GM19328 (cell line): Measurements from ENCODE around the gene SLC39A10.
"Not testable (repeated sequence)": the region's sequence is repeated elsewhere in the genome, so short reads cannot be mapped to it uniquely, and the experiment has no call there.

Experiments
- ATAC-seq: cut with Tn5 transposase; IDR thresholded peaks from one replicate; pipeline ENCODE4 v1.9.1; 2021; ENCODE audit warnings: mild to moderate bottlenecking, moderate library complexity; ENCODE audit not compliant: unreplicated experiment

The SLC39A10 gene

GRCh38 chr2:195642679-195643068, 14.4 kb upstream of the SLC39A10 start:
- no peak for ATAC-seq

GRCh38 chr2:195644708-195645107, 12.3 kb upstream of the SLC39A10 start:
- ATAC-seq = not testable (repeated sequence)

GRCh38 chr2:195645413-195645812, 11.6 kb upstream of the SLC39A10 start:
- ATAC-seq = no peak

GRCh38 chr2:195646424-195646823, 10.6 kb upstream of the SLC39A10 start:
- no peak for ATAC-seq

GRCh38 chr2:195647302-195647701, 9.7 kb upstream of the SLC39A10 start:
- ATAC-seq = no peak

GRCh38 chr2:195648370-195648769, 8.7 kb upstream of the SLC39A10 start:
- ATAC-seq = not testable (repeated sequence)

GRCh38 chr2:195648787-195649186, 8.2 kb upstream of the SLC39A10 start:
- no peak for ATAC-seq

- ATAC-seq = no peak
These were observed 7.3 kb upstream of the SLC39A10 start for GRCh38 chr2:195649629-195650190.

GRCh38 chr2:195651046-195651445, 6.0 kb upstream of the SLC39A10 start:
- ATAC-seq = no peak

GRCh38 chr2:195652911-195653310, 4.1 kb upstream of the SLC39A10 start:
- ATAC-seq = no peak

- ATAC-seq = peak; percentile 27
These were observed 716 bp upstream of the SLC39A10 start for GRCh38 chr2:195656161-195656858.

GRCh38 chr2:195657634-195658540, 861 bp downstream of the SLC39A10 start:
- peak; percentile 25 for ATAC-seq

- ATAC-seq = no peak
These were observed 1.5 kb downstream of the SLC39A10 start for GRCh38 chr2:195658541-195658890.

GRCh38 chr2:195659114-195659513, 2.1 kb downstream of the SLC39A10 start:
- ATAC-seq = no peak

- ATAC-seq = no peak
These were observed 3.2 kb downstream of the SLC39A10 start for GRCh38 chr2:195659982-195660890.

GRCh38 chr2:195662138-195662537, 5.1 kb downstream of the SLC39A10 start:
- no peak for ATAC-seq

GRCh38 chr2:195663007-195663406, 6.0 kb downstream of the SLC39A10 start:
- no peak for ATAC-seq

GRCh38 chr2:195664528-195664927, 7.5 kb downstream of the SLC39A10 start:
- no peak for ATAC-seq

- not testable (repeated sequence) for ATAC-seq
These were observed 8.1 kb downstream of the SLC39A10 start for GRCh38 chr2:195665153-195665552.

- ATAC-seq = no peak
These were observed 9.2 kb downstream of the SLC39A10 start for GRCh38 chr2:195666113-195666712.
